GM23338 (cell line): Measurements from ENCODE around the gene OLAH.

ENCODE experiments used
- CREB1 ChIP-seq: fragments of 250-450 bp; sonication (Bioruptor Pico); IDR thresholded peaks from 2 replicates; pipeline ENCODE4 v1.5.0; 2020; ENCODE audit warnings: low read depth, mild to moderate bottlenecking, moderate library complexity
- CTCF ChIP-seq, 2 experiments: fragments of 200-600 bp in 1 of 2; sonication (generic) in 1 of 2; conservative IDR thresholded peaks; 2 replicates each; pipeline versions ENCODE4 v1.5.1 to v1.6.1; 2016 to 2017; ENCODE audit warnings: antibody characterized with exemption in 2 of 2, low read depth in 2 of 2, mild to moderate bottlenecking in 2 of 2, moderate library complexity in 1 of 2
- EZH2 ChIP-seq: fragments of 200-600 bp; sonication (generic); IDR thresholded peaks from one replicate; pipeline ENCODE4 v1.8.0; 2017; ENCODE audit warnings: antibody characterized with exemption, mild to moderate bottlenecking, low read depth; ENCODE audit not compliant: unreplicated experiment
- EZH2phosphoT487 ChIP-seq: fragments of 200-600 bp; sonication (generic); IDR thresholded peaks from one replicate; pipeline ENCODE4 v1.8.1; 2018; ENCODE audit warnings: antibody characterized with exemption; ENCODE audit not compliant: unreplicated experiment
- POLR2AphosphoS5 ChIP-seq: IDR thresholded peaks from 2 replicates; pipeline ENCODE4 v1.6.1; 2016; ENCODE audit warnings: antibody characterized with exemption, low read depth
- REST ChIP-seq: IDR thresholded peaks from one replicate; pipeline ENCODE4 v1.6.1; 2018; ENCODE audit warnings: antibody characterized with exemption; ENCODE audit not compliant: unreplicated experiment
- STAT1 ChIP-seq: IDR thresholded peaks from one replicate; pipeline ENCODE4 v1.6.1; 2016; ENCODE audit warnings: antibody characterized with exemption; ENCODE audit not compliant: unreplicated experiment
- ZNF114 ChIP-seq: fragments of 250-450 bp; sonication (Bioruptor Pico); IDR thresholded peaks from 2 replicates; pipeline ENCODE4 v1.5.0; 2020; ENCODE audit warnings: mild to moderate bottlenecking, moderate library complexity

- TF ChIP-seq CTCF (conservative IDR thresholded peaks at IDR 0.05; ENCODE audit: low read depth in 2 of 2), result no peak
- no peak for TF ChIP-seq CREB1 (CRISPR knock-in tag)
- no peak for TF ChIP-seq POLR2AphosphoS5
- no peak for TF ChIP-seq ZNF114 (CRISPR knock-in tag)
- no peak for TF ChIP-seq REST
- no peak for TF ChIP-seq EZH2
- TF ChIP-seq EZH2phosphoT487, result no peak
- TF ChIP-seq STAT1, result no peak
Measured at GRCh38 chr10:15068802-15069201, 25.1 kb downstream of the OLAH start.
